ENCODE results near the gene SRP72. TPM values are rescaled to one million over a fixed set of nuclear protein-coding genes. Genes with fewer than 3 reads are reported as not detected.

The SRP72 gene
- total and polyA plus RNA-seq, 2 of the 8 experiments (the other 6 are each of a cell fraction or from before 2014, with no cell fraction given): 37.7 to 144 TPM

DNA sequence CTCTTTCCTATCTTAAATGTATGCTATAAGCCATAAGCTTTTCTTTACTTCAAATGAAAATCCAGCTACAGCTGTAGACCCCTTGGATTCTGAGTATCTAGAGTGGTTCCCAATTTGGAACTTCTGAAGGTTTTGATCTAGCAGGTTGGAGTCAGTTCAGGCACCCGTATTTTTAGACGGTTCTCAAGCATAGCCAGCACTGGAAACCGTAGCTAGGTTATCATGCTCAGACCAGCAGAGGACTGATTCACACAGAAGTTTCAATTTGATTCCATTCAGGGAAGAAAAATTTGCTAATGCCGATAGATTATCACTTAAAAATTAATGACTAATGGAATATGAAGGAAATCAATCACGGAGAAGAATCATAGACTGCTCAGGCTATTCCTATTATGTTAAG is 43.2 kb upstream of the SRP72 start (continued):
- TF ChIP-seq PHF8 (conservative IDR thresholded peaks at IDR 0.05; ENCODE audit: low read depth, low read length): no peak
- no peak for TF ChIP-seq SIN3A (conservative IDR thresholded peaks at IDR 0.05 in 1 of 2, IDR thresholded peaks at IDR 0.05 in 1 of 2; ENCODE audit: low read depth in 1 of 2, low read length in 2 of 2)
- TF ChIP-seq KDM5A (IDR thresholded peaks at IDR 0.05; ENCODE audit: low read length): no peak
- no peak for TF ChIP-seq RNF2 (IDR thresholded peaks at IDR 0.05; ENCODE audit: borderline replicate concordance, low read depth, low read length, missing control alignments, poor library complexity, severe bottlenecking)
